HG02759 (cell line): ENCODE data around the gene LUZP1.
"Not testable (repeated sequence)": the region's sequence is repeated elsewhere in the genome, so short reads cannot be mapped to it uniquely, and the experiment has no call there.

Source experiments
- ATAC-seq: cut with Tn5 transposase; IDR thresholded peaks from one replicate; pipeline ENCODE4 v1.9.1; 2021; ENCODE audit warnings: mild to moderate bottlenecking, moderate library complexity; ENCODE audit not compliant: unreplicated experiment

Gene LUZP1

DNA sequence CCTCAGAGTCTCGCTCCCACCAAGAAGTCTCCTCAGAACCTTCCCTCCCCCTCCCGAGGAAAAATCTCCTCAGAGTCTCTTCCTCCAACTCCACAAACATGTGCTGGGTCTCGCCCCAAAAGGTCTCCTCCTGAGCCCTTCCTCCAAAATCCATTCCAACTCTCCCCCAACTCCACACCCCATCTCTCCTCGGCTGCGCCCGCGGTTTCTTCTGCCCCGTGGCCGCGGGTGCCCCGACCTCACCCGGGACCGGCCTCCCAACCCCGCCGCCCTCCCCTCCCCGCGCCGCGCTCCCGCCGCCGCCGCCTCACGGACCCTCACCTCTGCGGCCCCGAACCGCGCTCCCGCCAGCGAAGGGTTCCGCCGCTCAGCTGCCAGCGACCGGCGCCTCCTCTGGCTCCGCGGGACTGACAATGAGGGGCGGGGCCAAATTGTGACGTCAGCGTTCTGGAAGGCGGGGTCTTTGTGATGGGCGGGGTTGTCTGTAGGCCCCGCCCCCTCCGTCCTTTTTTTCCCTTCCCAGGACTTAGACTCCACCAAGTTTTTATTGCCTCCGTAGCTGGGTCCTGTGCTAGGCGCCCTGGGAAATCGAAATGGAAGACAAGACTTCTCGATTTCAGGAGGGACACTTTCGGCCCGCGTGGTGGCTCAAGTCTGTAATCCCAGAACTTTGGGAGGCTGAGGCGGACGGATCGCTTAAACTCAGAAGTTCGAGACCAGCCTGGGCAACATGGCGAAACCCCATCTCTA is at the start of gene LUZP1:
Gene LUZP1 (minus strand): TSS at position 412 of the 750 bp plus-strand sequence.
- ATAC-seq = peak; percentile 75

GRCh38 chr1:23217421-23218115 is 48.9 kb upstream of the LUZP1 start, which contains the start of gene HTR1D:
TSS of gene HTR1D (minus strand) at chr1:23217502. CDS start at chr1:23194219, 23,283 bp downstream.
- ATAC-seq = no peak

DNA sequence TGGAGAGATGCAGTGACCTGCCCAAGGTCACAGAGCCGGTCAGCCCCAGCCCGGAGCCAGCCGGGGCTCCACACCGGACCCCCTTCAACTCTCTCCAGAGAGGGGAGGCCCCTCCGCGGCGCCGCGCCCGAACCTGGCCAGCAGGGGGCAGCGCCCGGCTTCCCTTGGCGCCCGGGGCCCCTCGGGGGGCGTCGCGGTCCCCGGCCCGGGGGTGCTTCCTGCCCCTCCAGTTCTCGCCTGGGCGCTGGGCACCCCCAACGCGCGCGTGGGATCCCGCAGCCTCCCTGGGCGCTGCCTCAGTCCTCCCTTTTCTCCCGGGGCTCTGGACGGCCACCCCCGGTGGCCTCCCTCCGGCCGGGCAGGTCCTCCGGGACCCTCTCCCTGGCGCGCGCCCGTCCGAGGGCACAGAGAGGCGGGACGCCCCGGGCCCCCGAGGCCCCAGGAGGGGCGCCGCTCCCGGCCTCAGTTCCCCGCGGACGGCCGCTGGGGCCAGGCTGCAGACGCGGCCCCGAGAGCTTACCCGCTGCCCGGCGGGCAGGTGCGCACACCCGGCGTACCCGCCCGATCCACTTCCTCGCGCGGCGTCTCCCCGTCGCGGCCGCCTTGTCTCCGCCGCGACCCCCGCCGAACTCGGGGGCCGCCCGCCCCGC is 48.2 kb upstream of the LUZP1 start:
- ATAC-seq = no peak

DNA sequence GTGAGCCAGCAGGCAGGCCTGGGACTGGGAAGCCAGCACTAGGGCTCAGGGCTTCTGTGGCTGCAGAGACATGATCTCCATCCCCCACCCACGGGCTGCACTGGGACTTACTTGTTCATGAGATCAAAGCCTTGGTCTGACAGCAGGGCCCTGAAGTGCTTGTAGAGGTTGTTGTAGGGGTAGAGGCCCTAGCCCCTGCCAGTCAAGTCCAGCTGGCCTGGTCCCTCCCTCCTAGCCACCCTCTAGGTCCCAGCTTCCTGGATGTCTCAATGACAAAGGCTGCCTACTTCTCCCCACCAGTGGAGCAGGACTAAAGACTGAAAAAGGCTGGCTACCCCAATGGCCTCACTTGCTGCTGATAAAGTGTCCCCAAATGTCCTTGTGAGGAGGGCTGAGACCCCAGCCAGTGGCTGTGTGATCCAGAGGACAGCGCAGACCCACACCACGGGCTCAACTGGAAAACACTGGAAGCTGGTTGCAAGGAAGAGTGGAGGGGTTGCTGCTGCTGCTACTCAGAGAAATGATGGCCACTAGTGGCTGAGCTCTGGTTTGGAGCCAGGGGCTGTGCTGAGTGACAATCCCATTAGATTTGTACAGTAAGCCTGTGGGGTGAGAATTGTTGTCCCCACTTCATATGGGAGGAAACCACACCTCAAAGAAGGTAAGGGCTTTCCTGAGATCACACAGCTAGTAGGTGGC is 47.2 kb upstream of the LUZP1 start:
- ATAC-seq = no peak

DNA sequence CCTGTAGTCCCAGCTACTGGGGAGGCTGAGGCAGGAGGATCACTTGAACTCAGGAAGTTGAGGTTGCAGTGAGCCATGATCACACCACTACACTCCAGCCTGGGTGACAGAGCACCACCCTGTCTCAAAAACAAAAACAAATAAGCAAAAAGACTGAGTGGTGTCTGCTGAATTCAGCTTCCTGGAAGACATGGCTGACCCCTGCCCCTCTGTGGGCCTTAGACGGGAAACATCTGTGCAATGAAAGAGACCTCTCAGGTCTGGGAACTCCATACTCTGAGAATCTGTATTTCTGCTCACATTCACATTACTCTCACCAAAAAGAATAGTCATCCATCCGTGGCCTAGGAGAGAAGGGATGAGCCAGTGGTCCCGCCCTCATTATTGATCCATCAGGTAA is 46.6 kb upstream of the LUZP1 start:
- no peak for ATAC-seq

DNA sequence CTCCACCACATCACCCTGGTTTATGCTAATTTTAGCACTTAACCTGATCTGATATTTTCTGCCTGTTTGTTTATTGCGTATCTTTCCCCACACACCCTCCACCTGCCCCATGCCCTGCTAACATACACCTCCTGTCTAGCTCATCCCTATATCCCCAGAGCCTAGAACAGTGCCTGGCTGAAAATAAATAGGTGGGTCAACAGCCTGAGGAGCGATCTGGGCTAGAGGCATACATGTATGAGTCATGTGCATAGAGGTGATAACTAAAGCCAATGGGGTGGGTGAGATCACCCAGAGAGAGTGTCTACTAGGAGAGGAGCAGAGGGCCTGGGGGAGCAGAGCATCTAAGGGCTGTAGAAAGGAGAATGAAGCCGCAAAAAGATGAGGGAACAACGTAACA is 46.0 kb upstream of the LUZP1 start:
- no peak for ATAC-seq

DNA sequence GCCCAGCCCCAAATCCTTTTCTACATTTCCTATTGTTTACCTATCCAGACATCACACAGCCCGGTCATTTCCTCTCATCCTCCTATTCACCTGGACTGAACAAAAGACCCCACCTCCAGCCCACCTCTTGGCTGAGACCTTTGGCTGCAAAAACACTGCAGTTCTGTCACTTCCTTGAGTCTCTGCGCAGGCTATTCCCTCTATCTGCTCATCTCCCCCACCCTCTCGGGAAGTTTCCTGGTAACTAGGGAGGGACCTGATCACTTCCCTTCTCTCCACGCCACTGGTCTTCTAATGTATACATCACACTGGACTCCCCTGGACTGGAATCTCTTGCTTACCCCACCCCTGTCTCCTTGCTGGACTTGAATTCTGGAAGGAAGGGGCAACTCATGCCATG is 43.3 kb upstream of the LUZP1 start:
- ATAC-seq = no peak

DNA sequence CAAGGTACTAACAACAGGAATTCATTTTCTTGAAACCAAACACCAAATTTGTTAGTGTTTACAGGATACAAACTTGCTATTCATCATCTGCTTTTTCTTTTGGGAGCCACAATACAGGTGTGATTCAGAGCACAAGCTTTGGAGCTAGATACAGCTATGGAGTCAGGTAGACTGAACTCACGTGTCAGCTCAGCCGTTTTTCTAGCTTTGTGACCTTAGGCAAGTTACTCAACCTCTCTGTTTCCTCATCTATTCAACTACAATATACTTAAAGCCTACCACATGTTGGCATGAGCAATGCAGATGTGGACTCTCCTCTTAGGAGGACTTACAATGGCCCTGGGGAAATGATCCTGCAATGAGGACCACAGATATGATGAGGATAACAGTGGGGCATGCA is 42.3 kb upstream of the LUZP1 start:
- ATAC-seq = no peak

DNA sequence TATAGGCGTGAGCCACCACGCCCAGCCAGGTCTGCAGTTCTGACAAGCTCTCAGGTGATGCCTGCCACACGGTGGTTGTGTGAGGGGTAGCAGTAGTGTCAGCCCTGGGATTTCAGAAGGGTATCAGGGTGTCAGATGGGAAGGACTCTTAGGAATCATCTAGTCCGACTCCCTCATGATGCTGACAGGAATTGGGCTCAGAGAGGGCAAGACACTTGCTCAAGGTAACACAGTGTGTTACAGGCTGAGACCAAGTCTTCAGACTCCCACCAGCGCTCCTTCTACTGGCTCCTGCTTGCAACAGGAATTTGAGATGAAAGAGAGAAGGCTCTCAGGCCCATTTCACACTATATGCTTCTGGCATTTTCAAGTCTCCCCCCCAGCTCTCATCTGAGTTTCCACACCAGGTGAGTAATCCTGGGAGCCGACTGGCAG is 41.7 kb upstream of the LUZP1 start:
- no peak for ATAC-seq

- no peak for ATAC-seq
Measured at GRCh38 chr1:23209770-23210169, 41.1 kb upstream of the LUZP1 start.

GRCh38 chr1:23208527-23208926 is 39.9 kb upstream of the LUZP1 start:
- ATAC-seq = no peak

- ATAC-seq = not testable (repeated sequence)
Measured at GRCh38 chr1:23207733-23208132, 39.1 kb upstream of the LUZP1 start.

DNA sequence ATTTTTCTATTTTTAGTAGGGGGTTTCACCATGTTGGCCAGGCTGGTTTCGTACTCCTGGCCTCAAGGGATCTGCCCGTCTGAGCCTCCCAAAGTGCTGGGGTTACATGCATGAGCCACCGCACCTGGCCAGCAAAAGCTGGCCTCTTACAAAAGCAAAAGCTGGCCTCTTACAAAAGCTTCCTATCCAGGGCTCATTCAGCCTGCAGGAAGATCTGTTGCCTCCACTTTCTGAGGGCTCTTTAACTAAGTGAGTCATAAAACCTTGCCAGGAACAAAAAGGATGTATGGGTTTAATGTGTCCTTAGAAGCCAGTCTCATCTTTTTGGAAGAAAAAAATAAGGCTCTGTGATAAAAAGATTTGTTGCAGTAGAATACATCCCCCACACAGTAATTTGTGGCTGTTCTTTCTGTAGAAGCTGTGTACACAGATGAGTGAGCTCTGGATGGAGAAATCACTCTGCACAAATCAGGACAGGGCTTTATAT is 33.6 kb upstream of the LUZP1 start:
- ATAC-seq = no peak

DNA sequence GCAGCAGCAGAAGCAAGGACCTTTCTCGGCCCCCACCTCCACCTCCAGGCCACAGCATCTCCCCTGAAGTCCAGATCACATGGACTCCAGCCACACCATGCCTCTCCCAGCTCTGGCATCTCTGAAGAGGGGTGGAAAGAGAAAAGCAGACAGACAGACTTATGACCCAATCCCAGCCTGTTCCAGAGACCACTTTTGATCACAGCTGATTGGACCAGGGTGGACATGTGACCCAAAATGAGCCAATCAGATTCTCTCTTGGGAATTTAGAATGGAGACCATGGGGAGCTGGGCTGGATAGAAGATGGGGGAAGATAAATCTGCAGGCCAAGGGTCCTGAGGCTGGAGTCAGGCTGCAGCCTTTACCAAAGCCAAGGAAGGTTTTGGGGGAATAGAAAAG is 32.2 kb upstream of the LUZP1 start:
- no peak for ATAC-seq

GRCh38 chr1:23198373-23198772 is 29.7 kb upstream of the LUZP1 start:
- no peak for ATAC-seq

DNA sequence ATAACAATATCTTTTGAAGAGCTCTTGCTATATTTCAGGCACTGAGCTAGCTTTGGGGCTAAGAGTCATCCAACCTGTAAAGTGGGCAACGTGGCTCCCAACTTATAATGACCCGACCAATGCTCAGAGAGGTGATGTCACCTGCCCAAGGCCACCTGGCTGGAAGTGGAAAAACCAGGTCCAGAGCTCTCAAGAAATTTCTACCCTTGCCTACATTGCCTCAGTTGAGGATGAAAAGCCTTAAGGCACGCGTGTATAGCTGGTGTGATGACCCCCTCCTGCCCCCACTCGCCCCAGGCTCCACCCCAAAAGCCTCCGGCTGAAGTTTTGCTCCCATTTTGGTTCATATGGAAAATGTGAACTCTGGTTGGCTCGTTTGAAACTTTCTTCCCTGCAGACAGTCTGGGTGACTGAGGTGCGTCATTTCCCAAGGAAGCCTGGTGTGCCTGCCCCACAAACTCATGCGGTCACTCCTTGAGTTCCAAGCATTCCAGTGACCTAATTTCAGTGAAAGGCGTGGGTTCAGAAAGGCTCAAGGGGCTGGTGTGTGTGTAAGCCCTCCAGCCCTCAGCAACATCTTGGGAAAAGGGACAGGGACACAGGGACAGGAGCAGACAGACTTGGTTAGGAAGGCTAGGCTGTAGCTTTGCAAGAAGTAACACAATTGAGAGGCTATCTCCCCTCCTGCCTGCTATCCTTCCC is 28.1 kb upstream of the LUZP1 start:
- ATAC-seq = no peak

DNA sequence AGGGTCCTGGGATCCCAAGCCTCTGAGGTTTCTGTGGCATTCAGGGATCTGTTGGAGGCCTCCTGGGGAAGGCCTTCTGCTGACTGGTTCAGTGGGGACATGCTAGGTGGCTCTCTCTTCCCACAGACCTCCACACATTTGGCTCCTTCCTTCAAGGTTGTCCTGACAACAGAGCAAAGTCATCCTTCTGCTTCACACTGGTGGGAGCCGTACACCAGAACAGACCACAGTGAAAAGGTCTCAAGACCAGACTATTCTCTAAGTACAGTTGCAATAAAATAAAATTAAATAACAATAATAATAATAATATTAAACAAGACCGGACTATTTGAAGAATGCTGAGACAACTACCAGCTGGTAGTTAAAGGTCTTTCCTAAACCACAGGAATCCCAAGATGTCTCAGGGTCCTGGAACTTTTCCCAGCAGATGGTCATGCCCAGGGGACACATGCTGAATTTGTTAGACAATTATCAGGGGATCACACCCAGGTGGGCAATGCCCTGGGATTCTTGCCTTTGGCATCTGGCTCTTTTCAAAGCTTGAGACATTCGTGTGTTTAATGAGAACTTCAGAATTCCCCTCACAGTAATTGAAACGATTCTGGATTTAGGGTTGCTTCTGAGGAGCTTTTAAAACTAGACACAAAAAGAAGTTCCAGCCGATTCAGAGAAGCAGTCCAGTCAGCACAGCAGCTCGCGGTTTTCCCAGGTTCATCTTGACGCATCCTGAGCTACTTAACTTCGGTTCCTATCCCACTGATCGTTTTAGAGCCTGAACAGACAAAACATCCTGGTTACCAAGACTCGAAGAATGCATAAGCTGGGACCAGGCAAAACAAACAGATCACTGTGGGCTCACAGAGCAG is 25.7 kb upstream of the LUZP1 start:
- ATAC-seq = no peak

DNA sequence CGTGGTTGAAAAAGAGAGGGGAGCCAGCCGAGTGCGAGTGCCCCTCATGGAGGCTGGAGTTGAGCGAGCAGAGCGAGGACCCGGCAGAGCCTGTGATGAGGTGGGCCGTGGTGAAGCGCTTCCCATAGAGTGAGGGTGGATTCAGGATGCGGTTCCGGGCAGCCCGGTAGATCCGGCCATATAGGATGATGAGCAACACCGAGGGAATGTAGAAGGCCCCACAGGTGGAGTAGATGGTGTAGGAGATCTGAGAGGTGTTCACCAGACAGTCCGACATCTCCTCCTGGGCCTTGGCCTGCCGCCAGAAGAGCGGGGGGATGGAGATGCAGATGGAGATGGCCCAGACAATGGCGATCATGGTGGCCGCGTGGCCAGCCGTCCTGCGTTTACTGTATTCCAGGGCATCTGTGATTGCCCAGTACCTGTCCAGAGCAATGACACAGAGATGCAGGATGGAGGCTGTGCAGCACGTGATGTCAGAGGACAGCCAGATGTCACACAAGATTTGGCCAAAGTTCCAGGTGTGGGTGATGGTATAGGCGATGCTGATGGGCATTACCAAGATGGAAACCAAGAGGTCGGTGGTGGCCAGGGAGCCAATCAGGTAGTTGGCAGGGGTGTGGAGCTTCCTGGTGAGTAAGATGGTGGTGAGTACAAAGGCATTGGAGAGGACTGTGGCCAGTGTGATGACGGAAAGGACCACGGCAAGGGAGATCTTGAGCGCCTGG is 24.9 kb upstream of the LUZP1 start:
- no peak for ATAC-seq

DNA sequence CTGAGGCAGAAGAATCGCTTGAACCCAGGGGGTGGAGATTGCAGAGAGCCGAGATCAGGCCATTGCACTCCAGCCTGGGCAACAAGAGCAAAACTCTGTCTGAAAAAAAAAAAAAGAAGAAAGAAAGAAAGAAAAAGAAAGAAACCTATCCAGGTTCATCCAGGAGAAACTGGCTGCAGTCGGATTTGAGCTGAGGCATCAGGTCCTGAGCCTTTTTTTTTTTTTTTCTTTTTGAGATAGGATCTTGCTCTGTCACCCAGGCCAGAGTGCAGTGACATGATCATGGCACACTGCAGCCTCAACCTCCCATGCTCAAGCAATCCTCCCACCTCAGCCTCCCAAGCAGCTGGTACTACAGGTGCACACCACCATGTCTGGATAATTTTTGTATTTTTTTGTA is 22.5 kb upstream of the LUZP1 start:
- ATAC-seq = no peak
